Parathyroid adenoma (tissue), 2 donors: Measurements from ENCODE around the gene RCVRN.

Experiments
- H2AFZ ChIP-seq: fragments of 300-600 bp; sonication (generic); one replicate; pipeline ENCODE4 v1.7.0; 2017; ENCODE audit warnings: antibody characterized with exemption, mild to moderate bottlenecking
- H3K27ac ChIP-seq: fragments of 300-600 bp; sonication (generic); one replicate; pipeline ENCODE4 v1.7.0; 2017
- H3K27me3 ChIP-seq: fragments of 300-600 bp; sonication (generic); one replicate; pipeline ENCODE4 v1.7.0; 2017; ENCODE audit warnings: low read length; ENCODE audit not compliant: control insufficient read depth, insufficient read depth
- H3K36me3 ChIP-seq: fragments of 300-600 bp; sonication (generic); one replicate; pipeline ENCODE4 v1.7.0; 2017; ENCODE audit warnings: low read length; ENCODE audit not compliant: control insufficient read depth, insufficient read depth
- H3K4me1 ChIP-seq: fragments of 300-600 bp; sonication (generic); one replicate; pipeline ENCODE4 v1.7.0; 2017; ENCODE audit warnings: control low read depth
- H3K4me2 ChIP-seq: fragments of 300-600 bp; sonication (generic); one replicate; pipeline ENCODE4 v1.7.0; 2017; ENCODE audit warnings: low read length
- H3K4me3 ChIP-seq: fragments of 300-600 bp; sonication (generic); one replicate; pipeline ENCODE4 v1.7.0; 2017; ENCODE audit warnings: low read depth, low read length
- H3K79me2 ChIP-seq: fragments of 300-600 bp; sonication (generic); one replicate; pipeline ENCODE4 v1.7.0; 2017; ENCODE audit warnings: control low read depth
- H3K9ac ChIP-seq: fragments of 300-600 bp; sonication (generic); one replicate; pipeline ENCODE4 v1.7.0; 2017; ENCODE audit warnings: mild to moderate bottlenecking
- H3K9me3 ChIP-seq: fragments of 300-600 bp; sonication (generic); one replicate; pipeline ENCODE4 v1.7.0; 2017; ENCODE audit warnings: low read length; ENCODE audit not compliant: control insufficient read depth
- CTCF ChIP-seq: fragments of 300-600 bp; sonication (generic); IDR thresholded peaks from one replicate; pipeline ENCODE4 v1.7.0; 2017; ENCODE audit warnings: antibody characterized with exemption, mild to moderate bottlenecking
- donor health status: primary hyperparathyroidism.

The RCVRN gene

DNA sequence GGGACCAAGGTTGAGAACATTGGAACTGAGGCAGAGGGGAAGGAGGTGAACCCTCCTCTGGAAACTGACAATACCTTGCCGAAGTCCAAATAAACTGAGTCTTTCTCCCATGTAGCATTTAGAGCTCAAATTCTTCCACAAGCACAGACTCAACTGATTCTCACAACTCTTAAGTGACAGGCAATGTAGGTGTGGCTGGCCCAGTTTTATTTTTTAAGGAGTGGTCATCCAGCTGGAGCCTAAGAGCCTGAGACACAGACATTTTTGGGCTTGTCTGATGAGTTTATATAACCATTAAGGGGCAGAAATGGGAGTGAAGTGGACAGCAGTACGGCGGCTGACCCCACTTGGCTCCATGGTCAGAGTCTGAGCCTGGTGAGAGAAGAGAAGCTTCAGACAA, 10.8 kb downstream of the RCVRN start:
- Histone ChIP-seq H3K36me3 (no peaks in the 10 kb centered on the region), H3K9ac (no peak overlapping the region), H2AFZ (no peak overlapping the region), H3K4me3 (no peak overlapping the region), H3K4me2 (no peak overlapping the region), H3K4me1 (no peaks in the 10 kb centered on the region), H3K9me3 (no peaks in the 10 kb centered on the region), H3K27me3 (no peaks in the 10 kb centered on the region), H3K79me2 (no peaks in the 10 kb centered on the region), H3K27ac (no peak overlapping the region)
- no peak for TF ChIP-seq CTCF

- TF ChIP-seq CTCF: no peak
- H3K27me3 ChIP-seq: no peaks in the 10 kb centered on the region
- H2AFZ ChIP-seq: no peak overlapping the region
- no peaks in the 10 kb centered on the region for H3K36me3 ChIP-seq
- no peaks in the 10 kb centered on the region for H3K4me1 ChIP-seq
- no peaks in the 10 kb centered on the region for H3K79me2 ChIP-seq
- H3K4me2 ChIP-seq: no peak overlapping the region
- no peaks in the 10 kb centered on the region for H3K9me3 ChIP-seq
- H3K4me3 ChIP-seq: no peak overlapping the region
- H3K9ac ChIP-seq: no peak overlapping the region
- no peak overlapping the region for H3K27ac ChIP-seq
Measured at GRCh38 chr17:9893411-9894012, 11.6 kb downstream of the RCVRN start.

DNA sequence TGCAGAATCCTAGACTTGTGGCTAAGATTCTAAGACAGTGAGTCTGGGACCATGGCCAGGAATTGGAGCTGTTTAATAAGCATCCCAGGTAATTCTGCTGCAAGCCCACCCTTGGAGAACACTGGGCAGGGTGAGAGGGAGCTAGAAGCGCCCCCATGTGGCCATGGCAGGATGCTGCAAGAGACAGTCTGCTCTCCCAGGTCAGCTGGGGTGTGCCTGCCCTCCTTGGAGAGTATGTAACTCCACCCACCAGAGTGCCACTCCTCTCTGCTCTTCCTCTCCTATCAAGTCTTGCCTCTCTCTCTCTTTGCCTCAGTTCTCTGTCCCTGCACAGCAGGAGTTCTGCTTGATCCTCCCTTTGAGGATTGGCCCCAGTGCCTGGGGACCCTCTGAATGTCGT, 14.9 kb downstream of the RCVRN start:
- no peak overlapping the region for H2AFZ ChIP-seq
- no peaks in the 10 kb centered on the region for H3K4me1 ChIP-seq
- no peaks in the 10 kb centered on the region for H3K79me2 ChIP-seq
- no peak overlapping the region for H3K4me2 ChIP-seq
- H3K9ac ChIP-seq: no peak overlapping the region
- no peaks in the 10 kb centered on the region for H3K27me3 ChIP-seq
- H3K9me3 ChIP-seq: no peaks in the 10 kb centered on the region
- no peaks in the 10 kb centered on the region for H3K36me3 ChIP-seq
- H3K27ac ChIP-seq: no peak overlapping the region
- no peak overlapping the region for H3K4me3 ChIP-seq
- TF ChIP-seq CTCF: no peak

GRCh38 chr17:9887508-9887907, 17.6 kb downstream of the RCVRN start:
- Histone ChIP-seq H3K27ac (no peak overlapping the region), H3K9me3 (no peaks in the 10 kb centered on the region), H3K4me1 (no peaks in the 10 kb centered on the region), H3K36me3 (no peaks in the 10 kb centered on the region), H3K4me3 (no peak overlapping the region), H3K27me3 (no peaks in the 10 kb centered on the region), H3K79me2 (no peaks in the 10 kb centered on the region), H2AFZ (no peak overlapping the region), H3K4me2 (no peak overlapping the region), H3K9ac (no peak overlapping the region)
- no peak for TF ChIP-seq CTCF
